CD4-positive, alpha-beta memory T cell (primary cell): ENCODE data around the gene AHSG. TPM values are rescaled to one million over a fixed set of nuclear protein-coding genes. Genes with fewer than 3 reads are reported as not detected.

Experiments used
- CTCF ChIA-PET: fragments of 350-600 bp; sonication (Branson Sonifier 250); formaldehyde crosslinking; loops from one replicate; lab custom pipeline; 2021; ENCODE audit warnings: inconsistent platforms; ENCODE audit not compliant: partially characterized antibody; lab: Charles Lee
- POLR2A ChIA-PET: fragments of 350-600 bp; sonication (Branson Sonifier 250); formaldehyde crosslinking; loops from one replicate; lab custom pipeline; 2021; ENCODE audit not compliant: partially characterized antibody; lab: Charles Lee
- DNase-seq, 5 donors: peaks; one replicate each; pipeline versions ENCODE4 v3.0.0 to v3.0.0-alpha.2; 2020 to 2022; ENCODE audit warnings: mixed read lengths in 1 of 5
- H3K27ac ChIP-seq: one replicate; pipeline ENCODE4 v1.7.0; 2013; ENCODE audit warnings: low read depth, low read length
- H3K27me3 ChIP-seq: 2 replicates; pipeline ENCODE4 v1.7.0; 2013; ENCODE audit warnings: mild to moderate bottlenecking, low read length, moderate library complexity; ENCODE audit not compliant: insufficient read depth
- H3K36me3 ChIP-seq: 2 replicates; pipeline ENCODE4 v1.7.0; 2013; ENCODE audit warnings: mild to moderate bottlenecking, low read length, moderate library complexity; ENCODE audit not compliant: insufficient read depth
- H3K4me1 ChIP-seq: 2 replicates; pipeline ENCODE4 v1.7.0; 2013; ENCODE audit warnings: mild to moderate bottlenecking, low read length, moderate library complexity; ENCODE audit not compliant: insufficient read depth
- H3K4me3 ChIP-seq, 2 donors: one replicate each; pipeline ENCODE4 v1.7.0; 2013; ENCODE audit warnings: low read length in 2 of 2, mild to moderate bottlenecking in 1 of 2
- H3K9me3 ChIP-seq, 2 donors: one replicate each; pipeline ENCODE4 v1.7.0; 2013; ENCODE audit warnings: low read length in 2 of 2, control low read depth in 1 of 2; ENCODE audit not compliant: control insufficient read depth in 1 of 2
- H3K27ac Mint-ChIP-seq, 7 donors: one replicate each; pipeline ENCODE4 v1.8.0; 2020 to 2021; ENCODE audit warnings: mixed read lengths in 7 of 7, mild to moderate bottlenecking in 6 of 7, inconsistent platforms in 3 of 7, moderate library complexity in 3 of 7
- H3K27me3 Mint-ChIP-seq, 2 donors: one replicate each; pipeline ENCODE4 v1.8.0; 2020 to 2021; ENCODE audit warnings: mixed read lengths in 2 of 2
- H3K36me3 Mint-ChIP-seq, 2 donors: one replicate each; pipeline ENCODE4 v1.8.0; 2020 to 2021; ENCODE audit warnings: mixed read lengths in 2 of 2, inconsistent platforms in 1 of 2, mild to moderate bottlenecking in 1 of 2
- H3K4me1 Mint-ChIP-seq, 4 donors: one replicate each; pipeline ENCODE4 v1.8.0; 2020 to 2021; ENCODE audit warnings: mixed read lengths in 4 of 4, mild to moderate bottlenecking in 1 of 4
- H3K4me3 Mint-ChIP-seq, 8 donors: one replicate each; pipeline ENCODE4 v1.8.0; 2020 to 2021; ENCODE audit warnings: mixed read lengths in 8 of 8, mild to moderate bottlenecking in 7 of 8, moderate library complexity in 6 of 8, inconsistent platforms in 3 of 8
- H3K9me3 Mint-ChIP-seq, 8 donors: one replicate each; pipeline ENCODE4 v1.8.0; 2020 to 2021; ENCODE audit warnings: mixed read lengths in 8 of 8, mild to moderate bottlenecking in 5 of 8, inconsistent platforms in 3 of 8, moderate library complexity in 1 of 8
- intact Hi-C: fragments of 100-400 bp; cut with micrococcal nuclease; formaldehyde crosslinking; loops from one replicate; pipeline ENCODE4 v1.15.1; 2023
- polyA plus RNA-seq, 2 donors: library from polyadenylated mRNA; unstranded; fragments of 300-500 nt; fragmentation: Illumina TruSeq; gene quantifications; one replicate each; pipeline ENCODE4 v1.2.3, GENCODE V29; 2021
- total RNA-seq, 2 experiments: library from RNA; stranded (reverse); gene quantifications; one replicate each; pipeline ENCODE4 v1.2.3, GENCODE V29; 2021

The AHSG gene
- total and polyA plus RNA-seq, 4 experiments from 2014 or later: not detected

- H3K4me1 Mint-ChIP-seq: peaks cover 0 to 2% (median 0%) of the 10 kb centered on the region in 4 donors
- no peaks in the 10 kb centered on the region for H3K4me1 ChIP-seq
- no peaks in the 10 kb centered on the region for H3K9me3 Mint-ChIP-seq
- intact Hi-C loops: no loop called here
- no peaks in the 10 kb centered on the region for H3K36me3 ChIP-seq
- DNase-seq: no peak
- H3K4me3 Mint-ChIP-seq: no peak overlapping the region
- H3K4me3 ChIP-seq: no peak overlapping the region
- H3K27me3 ChIP-seq: no peaks in the 10 kb centered on the region
- H3K27ac Mint-ChIP-seq: no peak overlapping the region
- peaks cover 0 to 1% of the 10 kb centered on the region in 2 donors for H3K27me3 Mint-ChIP-seq
- CTCF ChIA-PET: interaction anchor here (3.4 to 24.2 kb wide), 2 partner anchors 7 to 11 kb away, joined by 23 to 255 read pairs; partner anchors contain the start of gene AHSG
- no peak overlapping the region for H3K27ac ChIP-seq
- H3K9me3 ChIP-seq: no peaks in the 10 kb centered on the region
- POLR2A ChIA-PET: no interaction called here
- H3K36me3 Mint-ChIP-seq: no peaks in the 10 kb centered on the region
Observed at GRCh38 chr3:186605561-186606545, 7.0 kb upstream of the AHSG start.

- no peaks in the 10 kb centered on the region for H3K9me3 ChIP-seq
- H3K27me3 ChIP-seq: no peaks in the 10 kb centered on the region
- no peak overlapping the region for H3K27ac ChIP-seq
- no peaks in the 10 kb centered on the region for H3K4me1 ChIP-seq
- no peak overlapping the region for H3K4me3 ChIP-seq
- Mint-ChIP-seq H3K9me3 (no peaks in the 10 kb centered on the region), H3K4me3 (no peak overlapping the region), H3K27me3 (peaks cover 0 to 5% of the 10 kb centered on the region in 2 donors), H3K27ac (no peak overlapping the region), H3K36me3 (no peaks in the 10 kb centered on the region), H3K4me1 (peaks cover 0 to 4% (median 0%) of the 10 kb centered on the region in 4 donors)
- POLR2A ChIA-PET: no interaction called here
- CTCF ChIA-PET: interaction anchor here (1.0 to 10.9 kb wide), 5 partner anchors 8 to 626 kb away, joined by 3 to 278 read pairs (median 23); no protein-coding TSS in a partner anchor
- intact Hi-C loops: no loop called here
- H3K36me3 ChIP-seq: no peaks in the 10 kb centered on the region
- no peak for DNase-seq
Observed at GRCh38 chr3:186608624-186609215, 4.1 kb upstream of the AHSG start.

- Histone ChIP-seq H3K9me3 (no peaks in the 10 kb centered on the region), H3K4me1 (peaks cover 2% of the 10 kb centered on the region), H3K4me3 (no peak overlapping the region), H3K27me3 (no peaks in the 10 kb centered on the region), H3K27ac (no peak overlapping the region), H3K36me3 (no peaks in the 10 kb centered on the region)
- CTCF ChIA-PET: interaction anchor here (1.0 to 10.9 kb wide), 5 partner anchors 8 to 626 kb away, joined by 3 to 278 read pairs (median 23); no protein-coding TSS in a partner anchor
- no peak for DNase-seq
- H3K27ac Mint-ChIP-seq: no peak overlapping the region
- H3K9me3 Mint-ChIP-seq: no peaks in the 10 kb centered on the region
- H3K4me3 Mint-ChIP-seq: no peak overlapping the region
- intact Hi-C loops: no loop called here
- POLR2A ChIA-PET: no interaction called here
- peaks cover under 1 to 5% of the 10 kb centered on the region in 2 donors for H3K27me3 Mint-ChIP-seq
- H3K36me3 Mint-ChIP-seq: no peaks in the 10 kb centered on the region
- peaks cover 1 to 6% (median 4%) of the 10 kb centered on the region in 4 donors for H3K4me1 Mint-ChIP-seq
Observed at GRCh38 chr3:186609247-186609868, 3.5 kb upstream of the AHSG start.

GRCh38 chr3:186612065-186612464 lies 795 bp upstream of the AHSG start:
- Mint-ChIP-seq H3K27ac (peak overlapping the region in 1 of 7 donors; percentile 21), H3K4me3 (no peak overlapping the region), H3K9me3 (no peaks in the 10 kb centered on the region), H3K4me1 (peaks cover 8 to 23% (median 16%) of the 10 kb centered on the region in 4 donors), H3K27me3 (peaks cover 6 to 7% of the 10 kb centered on the region in 2 donors), H3K36me3 (no peaks in the 10 kb centered on the region)
- peaks cover 14% of the 10 kb centered on the region for H3K4me1 ChIP-seq
- POLR2A ChIA-PET: no interaction called here
- DNase-seq: no peak
- intact Hi-C loops: no loop called here
- CTCF ChIA-PET: interaction anchor here (1.0 to 10.9 kb wide), 6 partner anchors 8 to 630 kb away, joined by 3 to 278 read pairs (median 27); no protein-coding TSS in a partner anchor
- H3K27ac ChIP-seq: no peak overlapping the region
- no peak overlapping the region for H3K4me3 ChIP-seq
- no peaks in the 10 kb centered on the region for H3K27me3 ChIP-seq
- H3K36me3 ChIP-seq: no peaks in the 10 kb centered on the region
- no peaks in the 10 kb centered on the region for H3K9me3 ChIP-seq

- POLR2A ChIA-PET: interaction anchor here (0.8 to 2.6 kb wide), 5 partner anchors 24 to 626 kb away, joined by 3 to 7 read pairs (median 3); no protein-coding TSS in a partner anchor
Observed at GRCh38 chr3:186613637-186614265, 891 bp downstream of the AHSG start.

GRCh38 chr3:186614266-186614596 lies 1.4 kb downstream of the AHSG start:
- Histone ChIP-seq H3K4me3 (peak overlapping the region in 1 of 2 donors; percentile 29), H3K27me3 (no peaks in the 10 kb centered on the region)

More at GRCh38 chr3:186613637-186614265, 891 bp downstream of the AHSG start:
- H3K9me3 ChIP-seq: no peaks in the 10 kb centered on the region
- intact Hi-C loops: no loop called here
- H3K27ac ChIP-seq: no peak overlapping the region
- no peak overlapping the region for H3K4me3 Mint-ChIP-seq
- H3K27me3 ChIP-seq: no peaks in the 10 kb centered on the region
- peaks cover 18% of the 10 kb centered on the region for H3K4me1 ChIP-seq
- DNase-seq: no peak
- H3K27me3 Mint-ChIP-seq: peaks cover 9 to 13% of the 10 kb centered on the region in 2 donors
- peaks cover 10 to 28% (median 20%) of the 10 kb centered on the region in 4 donors for H3K4me1 Mint-ChIP-seq
- H3K4me3 ChIP-seq: no peak overlapping the region
- no peaks in the 10 kb centered on the region for H3K36me3 ChIP-seq
- H3K27ac Mint-ChIP-seq: no peak overlapping the region
- no peaks in the 10 kb centered on the region for H3K9me3 Mint-ChIP-seq
- H3K36me3 Mint-ChIP-seq: no peaks in the 10 kb centered on the region
- CTCF ChIA-PET: interaction anchor here (0.9 to 10.9 kb wide), 26 partner anchors 11 to 1027 kb away, joined by 3 to 278 read pairs (median 6); partner anchors contain the start of genes DNAJB11, EIF4A2 and SENP2

More at GRCh38 chr3:186614266-186614596, 1.4 kb downstream of the AHSG start:
- intact Hi-C loops: no loop called here
- peak overlapping the region in 7 of 8 donors; percentile 29 to 83 (median 69) for H3K4me3 Mint-ChIP-seq
- peak in 1 of 5 donors; percentile 7 for DNase-seq
- H3K27ac Mint-ChIP-seq: peak overlapping the region; percentile 2 to 84 (median 53)
- Histone ChIP-seq H3K9me3 (no peaks in the 10 kb centered on the region), H3K36me3 (no peaks in the 10 kb centered on the region), H3K27ac (no peak overlapping the region), H3K4me1 (peaks cover 18% of the 10 kb centered on the region)
- ChIA-PET POLR2A (interaction anchor here (0.7 to 2.6 kb wide), 8 partner anchors 24 to 627 kb away, joined by 3 to 12 read pairs (median 4); partner anchors contain the start of genes DNAJB11 and EIF4A2), CTCF (interaction anchor here (0.6 to 10.9 kb wide), 43 partner anchors 11 to 1028 kb away, joined by 3 to 278 read pairs (median 5); partner anchors contain the start of genes DNAJB11, EIF4A2, RFC4 and SENP2)
- peaks cover 9 to 14% of the 10 kb centered on the region in 2 donors for H3K27me3 Mint-ChIP-seq
- no peaks in the 10 kb centered on the region for H3K9me3 Mint-ChIP-seq
- H3K36me3 Mint-ChIP-seq: no peaks in the 10 kb centered on the region
- H3K4me1 Mint-ChIP-seq: peaks cover 10 to 28% (median 20%) of the 10 kb centered on the region in 4 donors
